H9 (cell line): Measurements from ENCODE around the gene GPR35. TPM values are rescaled to one million over a fixed set of nuclear protein-coding genes. Genes with fewer than 3 reads are reported as not detected.

Source experiments
- DNase-seq: peaks from one replicate; pipeline ENCODE4 v3.0.0-alpha.2; 2017
- H2AFZ ChIP-seq: one replicate; pipeline ENCODE4 v1.6.1; 2013; ENCODE audit warnings: mild to moderate bottlenecking, low read length, control low read depth, moderate library complexity
- H2AK5ac ChIP-seq: 2 replicates; pipeline ENCODE4 v1.6.1; 2013; ENCODE audit warnings: low read length, control low read depth, mixed read lengths; ENCODE audit not compliant: insufficient read length
- H2BK120ac ChIP-seq: one replicate; pipeline ENCODE4 v1.6.1; 2013; ENCODE audit warnings: low read depth, mild to moderate bottlenecking, low read length, control low read depth, inconsistent platforms; ENCODE audit not compliant: poor library complexity, severe bottlenecking
- H2BK12ac ChIP-seq: 2 replicates; pipeline ENCODE4 v1.6.1; 2013; ENCODE audit warnings: low read length, control low read depth, mixed read lengths, low read depth; ENCODE audit not compliant: insufficient read length
- H2BK15ac ChIP-seq: 2 replicates; pipeline ENCODE4 v1.6.1; 2013; ENCODE audit warnings: low read depth, low read length, control low read depth
- H2BK20ac ChIP-seq: one replicate; pipeline ENCODE4 v1.6.1; 2013; ENCODE audit warnings: low read depth, mild to moderate bottlenecking, low read length, control low read depth, inconsistent platforms; ENCODE audit not compliant: poor library complexity, severe bottlenecking
- H2BK5ac ChIP-seq: 2 replicates; pipeline ENCODE4 v1.6.1; 2013; ENCODE audit warnings: low read length, control low read depth, mixed read lengths; ENCODE audit not compliant: insufficient read length
- H3K14ac ChIP-seq: 2 replicates; pipeline ENCODE4 v1.6.1; 2013; ENCODE audit warnings: low read length, control low read depth; ENCODE audit not compliant: insufficient read depth
- H3K18ac ChIP-seq: 2 replicates; pipeline ENCODE4 v1.6.1; 2013; ENCODE audit warnings: low read depth, mild to moderate bottlenecking, mixed read lengths, low read length, control low read depth; ENCODE audit not compliant: insufficient read length
- H3K23ac ChIP-seq: 2 replicates; pipeline ENCODE4 v1.6.1; 2013; ENCODE audit warnings: low read length, control low read depth, mixed read lengths, low read depth; ENCODE audit not compliant: insufficient read length
- H3K23me2 ChIP-seq: 2 replicates; pipeline ENCODE4 v1.6.1; 2013; ENCODE audit warnings: low read depth, mild to moderate bottlenecking, mixed read lengths, low read length, control low read depth; ENCODE audit not compliant: insufficient read length, poor library complexity, severe bottlenecking
- H3K27ac ChIP-seq: 2 replicates; pipeline ENCODE4 v1.5.1; 2013; ENCODE audit warnings: low read length, control low read depth, mixed read lengths, low read depth; ENCODE audit not compliant: insufficient read length
- H3K27me3 ChIP-seq: 2 replicates; pipeline ENCODE4 v1.6.1; 2013; ENCODE audit warnings: low read length, control low read depth, inconsistent platforms; ENCODE audit not compliant: insufficient read depth
- H3K4ac ChIP-seq: 2 replicates; pipeline ENCODE4 v1.6.1; 2013; ENCODE audit warnings: low read depth, mild to moderate bottlenecking, control low read depth, inconsistent platforms, low read length, moderate library complexity
- H3K4me1 ChIP-seq: 2 replicates; pipeline ENCODE4 v1.6.1; 2013; ENCODE audit warnings: low read length, control low read depth, inconsistent platforms; ENCODE audit not compliant: insufficient read depth
- H3K4me2 ChIP-seq: 2 replicates; pipeline ENCODE4 v1.6.1; 2013; ENCODE audit warnings: low read length, control low read depth, mixed read lengths; ENCODE audit not compliant: insufficient read length, insufficient read depth
- H3K56ac ChIP-seq: 2 replicates; pipeline ENCODE4 v1.6.1; 2013; ENCODE audit warnings: low read depth, mild to moderate bottlenecking, mixed read lengths, low read length, control low read depth; ENCODE audit not compliant: insufficient read length
- H3K79me1 ChIP-seq: 2 replicates; pipeline ENCODE4 v1.6.1; 2013; ENCODE audit warnings: low read depth, mild to moderate bottlenecking, moderate library complexity, low read length, control low read depth, inconsistent platforms; ENCODE audit not compliant: insufficient read depth, poor library complexity, severe bottlenecking
- H3K79me2 ChIP-seq: 2 replicates; pipeline ENCODE4 v1.6.1; 2013; ENCODE audit warnings: low read length, control low read depth, inconsistent platforms; ENCODE audit not compliant: insufficient read depth
- H3K9ac ChIP-seq: 2 replicates; pipeline ENCODE4 v1.6.1; 2013; ENCODE audit warnings: low read length, control low read depth, mixed read lengths; ENCODE audit not compliant: insufficient read length; ENCODE audit errors: extremely low read depth
- H3K9me3 ChIP-seq: one replicate; pipeline ENCODE4 v1.6.1; 2013; ENCODE audit warnings: low read depth, low read length, inconsistent platforms; ENCODE audit not compliant: control insufficient read depth
- H3T11ph ChIP-seq: one replicate; pipeline ENCODE4 v1.6.1; 2013; ENCODE audit warnings: mild to moderate bottlenecking, low read length, control low read depth, inconsistent platforms
- H4K20me1 ChIP-seq: one replicate; pipeline ENCODE4 v1.6.1; 2013; ENCODE audit not compliant: control insufficient read depth, insufficient read length, insufficient read depth
- H4K5ac ChIP-seq: 2 replicates; pipeline ENCODE4 v1.6.1; 2013; ENCODE audit warnings: low read depth, mild to moderate bottlenecking, mixed read lengths, low read length, control low read depth; ENCODE audit not compliant: insufficient read length
- H4K8ac ChIP-seq: replicated peaks from 2 replicates; pipeline ENCODE4 v1.6.1; 2013; ENCODE audit warnings: low read length, control low read depth, mixed read lengths, low read depth; ENCODE audit not compliant: insufficient read length
- H4K91ac ChIP-seq: 2 replicates; pipeline ENCODE4 v1.6.1; 2013; ENCODE audit warnings: low read depth, mild to moderate bottlenecking, moderate library complexity, mixed read lengths, low read length, control low read depth; ENCODE audit not compliant: insufficient read length
- H3K27ac Mint-ChIP-seq, 3 experiments: 2 replicates in 2 of 3; 3 replicates in 1 of 3; pipeline ENCODE4 v1.8.0; 2020 to 2021; ENCODE audit warnings: mixed read lengths in 3 of 3, mild to moderate bottlenecking in 1 of 3, moderate library complexity in 1 of 3
- H3K27me3 Mint-ChIP-seq: 2 replicates; pipeline ENCODE4 v1.8.0; 2021; ENCODE audit warnings: low read depth, mild to moderate bottlenecking, moderate library complexity, mixed read lengths
- H3K36me3 Mint-ChIP-seq, 3 experiments: 2 replicates in 2 of 3; 3 replicates in 1 of 3; pipeline ENCODE4 v1.8.0; 2020 to 2021; ENCODE audit warnings: low read depth in 3 of 3, mixed read lengths in 3 of 3; ENCODE audit not compliant: insufficient read depth in 1 of 3
- H3K4me1 Mint-ChIP-seq, 2 experiments: 2 replicates each; pipeline ENCODE4 v1.8.0; 2020; ENCODE audit warnings: mixed read lengths in 2 of 2
- H3K4me3 Mint-ChIP-seq, 2 experiments: 2 replicates in 1 of 2; 3 replicates in 1 of 2; pipeline ENCODE4 v1.8.0; 2020 to 2021; ENCODE audit warnings: mild to moderate bottlenecking in 2 of 2, mixed read lengths in 2 of 2, moderate library complexity in 1 of 2
- H3K9me3 Mint-ChIP-seq, 2 experiments: 2 replicates in 1 of 2; 3 replicates in 1 of 2; pipeline ENCODE4 v1.8.0; 2020; ENCODE audit warnings: mild to moderate bottlenecking in 2 of 2, mixed read lengths in 2 of 2, moderate library complexity in 1 of 2
- WGBS: extraction: QIAGEN DNeasy Blood & Tissue Kit; methylation state at CpG from one replicate; pipeline ENCODE4 v1.1.7; 2013; ENCODE audit warnings: missing lambda C conversion rate, low lambda C conversion rate, mixed read lengths; ENCODE audit not compliant: insufficient read length; ENCODE audit errors: extremely low coverage; 5-methylcytosine and 5-hydroxymethylcytosine counted together
- total RNA-seq: library from RNA; stranded (reverse); gene quantifications from 2 replicates; pipeline ENCODE4 v1.2.1, GENCODE V29; 2021
- TF ChIP-seq, protein P1 (sequence below): fragments of 200-600 bp; sonication (generic); conservative IDR thresholded peaks from 3 replicates; pipeline ENCODE4 v1.8.0; 2021; ENCODE audit warnings: antibody characterized with exemption, mild to moderate bottlenecking

The GPR35 gene
- total RNA-seq, 1 experiment from 2014 or later: 1.4 TPM

DNA sequence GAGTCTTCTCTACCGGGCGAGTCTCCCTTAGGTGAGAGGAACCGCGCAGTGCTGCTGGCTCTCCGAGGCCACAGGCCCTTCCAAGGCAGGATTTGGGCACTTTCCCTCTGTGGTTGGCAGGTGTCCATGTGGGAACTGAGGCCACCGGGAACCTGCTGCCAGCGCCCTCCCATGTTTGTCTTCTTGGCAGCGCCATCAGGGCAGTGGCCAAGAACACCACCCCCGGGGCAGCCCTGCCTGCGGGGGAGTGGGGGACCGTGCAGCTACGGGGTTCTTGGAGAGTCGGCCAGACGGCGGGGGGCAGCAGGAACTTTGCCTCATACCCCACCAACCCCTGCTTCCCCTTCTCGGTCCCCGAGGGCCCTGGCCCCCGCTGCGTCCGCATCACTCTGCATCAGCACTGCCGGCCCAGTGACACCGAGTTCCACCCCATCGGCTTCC lies 28.8 kb upstream of the GPR35 start:
- H3K79me2 ChIP-seq: no peaks in the 10 kb centered on the region
- Mint-ChIP-seq H3K27me3 (no peaks in the 10 kb centered on the region), H3K4me1 (no peaks in the 10 kb centered on the region), H3K27ac (no peak overlapping the region), H3K36me3 (peaks cover 4 to 18% (median 10%) of the 10 kb centered on the region in 3 experiments; a peak in 6 of 7 replicates), H3K9me3 (no peaks in the 10 kb centered on the region), H3K4me3 (no peak overlapping the region)
- H3K4me1 ChIP-seq: no peaks in the 10 kb centered on the region
- H3K18ac ChIP-seq: no peak overlapping the region
- no peak overlapping the region for H2BK15ac ChIP-seq
- no peak overlapping the region for H3K56ac ChIP-seq
- H4K20me1 ChIP-seq: no peaks in the 10 kb centered on the region
- no peak overlapping the region for H4K91ac ChIP-seq
- no peak overlapping the region for H2BK20ac ChIP-seq
- H4K8ac ChIP-seq: no peak overlapping the region
- H2BK120ac ChIP-seq: no peak overlapping the region
- no peak for DNase-seq
- H3K14ac ChIP-seq: no peak overlapping the region
- H3K9me3 ChIP-seq: no peaks in the 10 kb centered on the region
- H3K9ac ChIP-seq: no peak overlapping the region
- no CpG with 5 or more reads among the region's 23 CpGs for WGBS
- no peak overlapping the region for H2BK12ac ChIP-seq
- TF ChIP-seq, protein P1, sequence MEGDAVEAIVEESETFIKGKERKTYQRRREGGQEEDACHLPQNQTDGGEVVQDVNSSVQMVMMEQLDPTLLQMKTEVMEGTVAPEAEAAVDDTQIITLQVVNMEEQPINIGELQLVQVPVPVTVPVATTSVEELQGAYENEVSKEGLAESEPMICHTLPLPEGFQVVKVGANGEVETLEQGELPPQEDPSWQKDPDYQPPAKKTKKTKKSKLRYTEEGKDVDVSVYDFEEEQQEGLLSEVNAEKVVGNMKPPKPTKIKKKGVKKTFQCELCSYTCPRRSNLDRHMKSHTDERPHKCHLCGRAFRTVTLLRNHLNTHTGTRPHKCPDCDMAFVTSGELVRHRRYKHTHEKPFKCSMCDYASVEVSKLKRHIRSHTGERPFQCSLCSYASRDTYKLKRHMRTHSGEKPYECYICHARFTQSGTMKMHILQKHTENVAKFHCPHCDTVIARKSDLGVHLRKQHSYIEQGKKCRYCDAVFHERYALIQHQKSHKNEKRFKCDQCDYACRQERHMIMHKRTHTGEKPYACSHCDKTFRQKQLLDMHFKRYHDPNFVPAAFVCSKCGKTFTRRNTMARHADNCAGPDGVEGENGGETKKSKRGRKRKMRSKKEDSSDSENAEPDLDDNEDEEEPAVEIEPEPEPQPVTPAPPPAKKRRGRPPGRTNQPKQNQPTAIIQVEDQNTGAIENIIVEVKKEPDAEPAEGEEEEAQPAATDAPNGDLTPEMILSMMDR: no peak
- no peak overlapping the region for H3K23ac ChIP-seq
- no peaks in the 10 kb centered on the region for H3K23me2 ChIP-seq
- no peak overlapping the region for H3K27ac ChIP-seq
- no peak overlapping the region for H2BK5ac ChIP-seq
- no peak overlapping the region for H2AFZ ChIP-seq
- no peak overlapping the region for H2AK5ac ChIP-seq
- H3K27me3 ChIP-seq: no peaks in the 10 kb centered on the region
- no peak overlapping the region for H3K4me2 ChIP-seq
- H3K79me1 ChIP-seq: no peaks in the 10 kb centered on the region
- H3T11ph ChIP-seq: no peak overlapping the region
- H4K5ac ChIP-seq: no peak overlapping the region
- no peak overlapping the region for H3K4ac ChIP-seq
